Measurements from ENCODE around the gene GSTA2.

DNA sequence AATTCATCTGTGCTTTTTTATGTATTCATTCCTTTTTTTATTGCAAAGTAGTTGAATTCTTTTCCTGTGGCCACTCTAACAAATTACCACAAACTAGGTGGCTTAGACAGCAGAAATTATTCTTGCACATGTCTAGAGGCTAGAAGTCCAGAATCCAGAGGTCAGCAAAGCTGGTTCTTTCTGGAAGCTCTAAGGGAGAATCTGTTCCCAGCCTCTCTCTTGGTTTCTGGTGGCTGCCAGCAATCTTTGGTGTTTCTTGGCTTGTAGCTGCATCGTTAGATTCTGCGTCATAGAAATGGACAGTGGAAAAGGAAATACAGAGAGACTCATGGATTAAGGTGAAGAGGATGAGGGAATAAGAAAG lies 39.3 kb downstream of the GSTA2 start:
- TF ChIP-seq CTCF (IDR thresholded peaks at IDR 0.05), result no peak
- TF ChIP-seq POLR2A (IDR thresholded peaks at IDR 0.05), result no peak

All from esophagus squamous epithelium (tissue), 4 donors.